H9 (cell line): ENCODE results near the gene ASGR1. TPM values are rescaled to one million over a fixed set of nuclear protein-coding genes. Genes with fewer than 3 reads are reported as not detected.

Experiments used
- DNase-seq: peaks from one replicate; pipeline ENCODE4 v3.0.0-alpha.2; 2017
- H2AFZ ChIP-seq: one replicate; pipeline ENCODE4 v1.6.1; 2013; ENCODE audit warnings: mild to moderate bottlenecking, low read length, control low read depth, moderate library complexity
- H2AK5ac ChIP-seq: 2 replicates; pipeline ENCODE4 v1.6.1; 2013; ENCODE audit warnings: low read length, control low read depth, mixed read lengths; ENCODE audit not compliant: insufficient read length
- H2BK120ac ChIP-seq: one replicate; pipeline ENCODE4 v1.6.1; 2013; ENCODE audit warnings: low read depth, mild to moderate bottlenecking, low read length, control low read depth, inconsistent platforms; ENCODE audit not compliant: poor library complexity, severe bottlenecking
- H2BK12ac ChIP-seq: 2 replicates; pipeline ENCODE4 v1.6.1; 2013; ENCODE audit warnings: low read length, control low read depth, mixed read lengths, low read depth; ENCODE audit not compliant: insufficient read length
- H2BK15ac ChIP-seq: 2 replicates; pipeline ENCODE4 v1.6.1; 2013; ENCODE audit warnings: low read depth, low read length, control low read depth
- H2BK20ac ChIP-seq: one replicate; pipeline ENCODE4 v1.6.1; 2013; ENCODE audit warnings: low read depth, mild to moderate bottlenecking, low read length, control low read depth, inconsistent platforms; ENCODE audit not compliant: poor library complexity, severe bottlenecking
- H2BK5ac ChIP-seq: 2 replicates; pipeline ENCODE4 v1.6.1; 2013; ENCODE audit warnings: low read length, control low read depth, mixed read lengths; ENCODE audit not compliant: insufficient read length
- H3K14ac ChIP-seq: 2 replicates; pipeline ENCODE4 v1.6.1; 2013; ENCODE audit warnings: low read length, control low read depth; ENCODE audit not compliant: insufficient read depth
- H3K18ac ChIP-seq: 2 replicates; pipeline ENCODE4 v1.6.1; 2013; ENCODE audit warnings: low read depth, mild to moderate bottlenecking, mixed read lengths, low read length, control low read depth; ENCODE audit not compliant: insufficient read length
- H3K23ac ChIP-seq: 2 replicates; pipeline ENCODE4 v1.6.1; 2013; ENCODE audit warnings: low read length, control low read depth, mixed read lengths, low read depth; ENCODE audit not compliant: insufficient read length
- H3K23me2 ChIP-seq: 2 replicates; pipeline ENCODE4 v1.6.1; 2013; ENCODE audit warnings: low read depth, mild to moderate bottlenecking, mixed read lengths, low read length, control low read depth; ENCODE audit not compliant: insufficient read length, poor library complexity, severe bottlenecking
- H3K27ac ChIP-seq: 2 replicates; pipeline ENCODE4 v1.5.1; 2013; ENCODE audit warnings: low read length, control low read depth, mixed read lengths, low read depth; ENCODE audit not compliant: insufficient read length
- H3K27me3 ChIP-seq: 2 replicates; pipeline ENCODE4 v1.6.1; 2013; ENCODE audit warnings: low read length, control low read depth, inconsistent platforms; ENCODE audit not compliant: insufficient read depth
- H3K4ac ChIP-seq: 2 replicates; pipeline ENCODE4 v1.6.1; 2013; ENCODE audit warnings: low read depth, mild to moderate bottlenecking, control low read depth, inconsistent platforms, low read length, moderate library complexity
- H3K4me1 ChIP-seq: 2 replicates; pipeline ENCODE4 v1.6.1; 2013; ENCODE audit warnings: low read length, control low read depth, inconsistent platforms; ENCODE audit not compliant: insufficient read depth
- H3K4me2 ChIP-seq: 2 replicates; pipeline ENCODE4 v1.6.1; 2013; ENCODE audit warnings: low read length, control low read depth, mixed read lengths; ENCODE audit not compliant: insufficient read length, insufficient read depth
- H3K56ac ChIP-seq: 2 replicates; pipeline ENCODE4 v1.6.1; 2013; ENCODE audit warnings: low read depth, mild to moderate bottlenecking, mixed read lengths, low read length, control low read depth; ENCODE audit not compliant: insufficient read length
- H3K79me1 ChIP-seq: 2 replicates; pipeline ENCODE4 v1.6.1; 2013; ENCODE audit warnings: low read depth, mild to moderate bottlenecking, moderate library complexity, low read length, control low read depth, inconsistent platforms; ENCODE audit not compliant: insufficient read depth, poor library complexity, severe bottlenecking
- H3K79me2 ChIP-seq: 2 replicates; pipeline ENCODE4 v1.6.1; 2013; ENCODE audit warnings: low read length, control low read depth, inconsistent platforms; ENCODE audit not compliant: insufficient read depth
- H3K9ac ChIP-seq: 2 replicates; pipeline ENCODE4 v1.6.1; 2013; ENCODE audit warnings: low read length, control low read depth, mixed read lengths; ENCODE audit not compliant: insufficient read length; ENCODE audit errors: extremely low read depth
- H3K9me3 ChIP-seq: one replicate; pipeline ENCODE4 v1.6.1; 2013; ENCODE audit warnings: low read depth, low read length, inconsistent platforms; ENCODE audit not compliant: control insufficient read depth
- H3T11ph ChIP-seq: one replicate; pipeline ENCODE4 v1.6.1; 2013; ENCODE audit warnings: mild to moderate bottlenecking, low read length, control low read depth, inconsistent platforms
- H4K20me1 ChIP-seq: one replicate; pipeline ENCODE4 v1.6.1; 2013; ENCODE audit not compliant: control insufficient read depth, insufficient read length, insufficient read depth
- H4K5ac ChIP-seq: 2 replicates; pipeline ENCODE4 v1.6.1; 2013; ENCODE audit warnings: low read depth, mild to moderate bottlenecking, mixed read lengths, low read length, control low read depth; ENCODE audit not compliant: insufficient read length
- H4K8ac ChIP-seq: replicated peaks from 2 replicates; pipeline ENCODE4 v1.6.1; 2013; ENCODE audit warnings: low read length, control low read depth, mixed read lengths, low read depth; ENCODE audit not compliant: insufficient read length
- H4K91ac ChIP-seq: 2 replicates; pipeline ENCODE4 v1.6.1; 2013; ENCODE audit warnings: low read depth, mild to moderate bottlenecking, moderate library complexity, mixed read lengths, low read length, control low read depth; ENCODE audit not compliant: insufficient read length
- H3K27ac Mint-ChIP-seq, 3 experiments: 2 replicates in 2 of 3; 3 replicates in 1 of 3; pipeline ENCODE4 v1.8.0; 2020 to 2021; ENCODE audit warnings: mixed read lengths in 3 of 3, mild to moderate bottlenecking in 1 of 3, moderate library complexity in 1 of 3
- H3K27me3 Mint-ChIP-seq: 2 replicates; pipeline ENCODE4 v1.8.0; 2021; ENCODE audit warnings: low read depth, mild to moderate bottlenecking, moderate library complexity, mixed read lengths
- H3K36me3 Mint-ChIP-seq, 3 experiments: 2 replicates in 2 of 3; 3 replicates in 1 of 3; pipeline ENCODE4 v1.8.0; 2020 to 2021; ENCODE audit warnings: low read depth in 3 of 3, mixed read lengths in 3 of 3; ENCODE audit not compliant: insufficient read depth in 1 of 3
- H3K4me1 Mint-ChIP-seq, 2 experiments: 2 replicates each; pipeline ENCODE4 v1.8.0; 2020; ENCODE audit warnings: mixed read lengths in 2 of 2
- H3K4me3 Mint-ChIP-seq, 2 experiments: 2 replicates in 1 of 2; 3 replicates in 1 of 2; pipeline ENCODE4 v1.8.0; 2020 to 2021; ENCODE audit warnings: mild to moderate bottlenecking in 2 of 2, mixed read lengths in 2 of 2, moderate library complexity in 1 of 2
- H3K9me3 Mint-ChIP-seq, 2 experiments: 2 replicates in 1 of 2; 3 replicates in 1 of 2; pipeline ENCODE4 v1.8.0; 2020; ENCODE audit warnings: mild to moderate bottlenecking in 2 of 2, mixed read lengths in 2 of 2, moderate library complexity in 1 of 2
- CTCF ChIP-seq: fragments of 200-600 bp; sonication (generic); conservative IDR thresholded peaks from 3 replicates; pipeline ENCODE4 v1.8.0; 2021; ENCODE audit warnings: antibody characterized with exemption, mild to moderate bottlenecking
- WGBS: extraction: QIAGEN DNeasy Blood & Tissue Kit; methylation state at CpG from one replicate; pipeline ENCODE4 v1.1.7; 2013; ENCODE audit warnings: missing lambda C conversion rate, low lambda C conversion rate, mixed read lengths; ENCODE audit not compliant: insufficient read length; ENCODE audit errors: extremely low coverage; 5-methylcytosine and 5-hydroxymethylcytosine counted together
- total RNA-seq: library from RNA; stranded (reverse); gene quantifications from 2 replicates; pipeline ENCODE4 v1.2.1, GENCODE V29; 2021

The ASGR1 gene
- total RNA-seq, 1 experiment from 2014 or later: 5.9 TPM

GRCh38 chr17:7131423-7131791 is 47.8 kb downstream of the ASGR1 start:
- no peak overlapping the region for H3K4me2 ChIP-seq

More at GRCh38 chr17:7131423-7131791, 47.8 kb downstream of the ASGR1 start:
- H2AFZ ChIP-seq: no peak overlapping the region
- Mint-ChIP-seq H3K36me3 (no peaks in the 10 kb centered on the region), H3K9me3 (no peaks in the 10 kb centered on the region; a peak in 2 of 5 replicates), H3K4me1 (peaks cover 32 to 50% of the 10 kb centered on the region in 2 experiments), H3K27ac (peak overlapping the region in 2 of 3 experiments; percentile 5 to 100; a peak in 4 of 7 replicates), H3K4me3 (peak overlapping the region in 1 of 2 experiments; percentile 59; a peak in 2 of 5 replicates), H3K27me3 (peaks cover 64% of the 10 kb centered on the region)
- H3K18ac ChIP-seq: peak overlapping the region; percentile 12
- no peak overlapping the region for H2BK5ac ChIP-seq
- no peak overlapping the region for H2BK20ac ChIP-seq
- no peaks in the 10 kb centered on the region for H3K27me3 ChIP-seq
- H3K27ac ChIP-seq: no peak overlapping the region
- H2BK120ac ChIP-seq: no peak overlapping the region
- H2BK12ac ChIP-seq: no peak overlapping the region
- no peak overlapping the region for H2BK15ac ChIP-seq
- no peak overlapping the region for H4K91ac ChIP-seq
- peaks cover 2% of the 10 kb centered on the region; the same call in 1 of the 2 replicates for H3K4me1 ChIP-seq
- H2AK5ac ChIP-seq: no peak overlapping the region
- H3K23ac ChIP-seq: no peak overlapping the region
- H4K20me1 ChIP-seq: no peaks in the 10 kb centered on the region
- H3K79me2 ChIP-seq: no peaks in the 10 kb centered on the region
- H3K9ac ChIP-seq: no peak overlapping the region
- WGBS: no CpG with 5 or more reads among the region's 5 CpGs
- no peak overlapping the region for H4K5ac ChIP-seq
- peaks cover 3% of the 10 kb centered on the region for H3K23me2 ChIP-seq
- DNase-seq: no peak
- H3K9me3 ChIP-seq: no peaks in the 10 kb centered on the region
- no peak for TF ChIP-seq CTCF
- H3T11ph ChIP-seq: no peak overlapping the region
- H3K14ac ChIP-seq: no peak overlapping the region; the same call in 1 of the 2 replicates
- H3K56ac ChIP-seq: no peak overlapping the region
- H4K8ac ChIP-seq: no peak overlapping the region
- H3K4ac ChIP-seq: no peak overlapping the region
- no peaks in the 10 kb centered on the region for H3K79me1 ChIP-seq
